Uterus (tissue), 4 donors: ENCODE results near the gene CDH22. TPM values are rescaled to one million over a fixed set of nuclear protein-coding genes. Genes with fewer than 3 reads are reported as not detected.

Experiments used
- DNase-seq, 2 donors: peaks; one replicate each; pipeline ENCODE4 v3.0.0-alpha.2; 2019 to 2020
- H3K27ac ChIP-seq, 2 donors: fragments of 200-600 bp; sonication (generic); 1 replicate in 1 of 2; 2 replicates in 1 of 2; pipeline ENCODE4 v1.5.1; 2016 to 2018
- H3K27me3 ChIP-seq, 2 donors: fragments of 200-600 bp; sonication (generic); one replicate each; pipeline ENCODE4 v1.5.1; 2018 to 2019; ENCODE audit warnings: control low read depth in 1 of 2
- H3K36me3 ChIP-seq, 2 donors: fragments of 200-600 bp; sonication (generic); one replicate each; pipeline ENCODE4 v1.5.1; 2019; ENCODE audit warnings: control low read depth in 1 of 2
- H3K4me1 ChIP-seq, 2 donors: fragments of 200-600 bp; sonication (generic); one replicate each; pipeline ENCODE4 v1.5.1; 2018 to 2019; ENCODE audit warnings: control low read depth in 1 of 2
- H3K4me3 ChIP-seq, 2 donors: fragments of 200-600 bp; sonication (generic); 1 replicate in 1 of 2; 2 replicates in 1 of 2; pipeline ENCODE4 v1.5.1; 2018 to 2019; ENCODE audit warnings: mild to moderate bottlenecking in 1 of 2
- H3K9me3 ChIP-seq, 2 donors: fragments of 200-600 bp; sonication (generic); one replicate each; pipeline ENCODE4 v1.5.1; 2019; ENCODE audit warnings: control low read depth in 1 of 2
- CTCF ChIP-seq, 4 experiments: fragments of 200-600 bp in 2 of 4; fragments of 450-650 bp in 2 of 4; sonication (generic) in 2 of 4; IDR thresholded peaks; one replicate each; pipeline ENCODE4 v1.5.1; 2016 to 2019; ENCODE audit warnings: antibody characterized with exemption in 4 of 4, mild to moderate bottlenecking in 2 of 4, moderate library complexity in 1 of 4
- POLR2A ChIP-seq, 2 donors: fragments of 450-650 bp; IDR thresholded peaks; one replicate each; pipeline ENCODE4 v1.6.1; 2016; ENCODE audit warnings: antibody characterized with exemption in 2 of 2, mild to moderate bottlenecking in 1 of 2, moderate library complexity in 1 of 2
- intact Hi-C: fragments of 100-400 bp; cut with DNase I; formaldehyde crosslinking; loops from one replicate; pipeline ENCODE4 v1.15.1; 2023; ENCODE audit warnings: low total_unique reads
- total RNA-seq, 4 donors: library from RNA; depleted of rRNA in 3 of 4; stranded (reverse); fragments of >200 nt in 3 of 4; gene quantifications; one replicate each; pipeline versions ENCODE4 v1.1.0 to v1.2.4, GENCODE V29; 2014 to 2023
- donor health status: DM: yes; HTN: yes; CAD: no.

The CDH22 gene
- total RNA-seq, 4 donors from 2014 or later, result 0.48 to 0.49 TPM; not detected in 2

DNA sequence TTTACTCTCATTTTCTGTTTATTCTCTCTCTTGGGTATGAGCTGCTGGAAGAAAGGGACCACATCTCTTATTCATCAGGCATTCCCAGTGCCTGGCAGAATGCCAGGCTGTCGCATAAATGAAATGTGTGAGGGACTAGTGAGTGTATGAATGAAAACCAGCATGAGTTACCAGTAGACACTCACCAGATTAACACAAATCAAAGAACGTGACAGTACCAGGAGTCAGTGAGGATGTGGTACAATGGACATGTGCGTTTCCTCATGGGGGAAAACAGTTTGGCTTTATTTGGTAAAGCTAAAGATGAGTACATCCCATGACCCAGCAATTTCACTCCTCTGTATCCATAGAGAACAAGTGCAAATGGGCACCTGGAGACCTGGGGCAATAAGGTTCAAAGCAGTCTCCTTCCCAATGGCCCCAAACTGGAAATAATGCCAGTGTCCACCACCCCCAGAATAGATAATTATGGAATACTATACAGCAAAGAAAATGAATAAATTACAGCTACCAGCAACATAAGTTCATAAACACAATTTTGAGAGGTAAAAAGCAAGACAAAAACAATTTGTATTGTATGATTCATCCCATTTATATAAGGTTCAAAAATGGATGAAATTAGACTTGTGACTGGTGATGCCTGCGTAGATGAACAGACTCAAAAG, 93.3 kb downstream of the CDH22 start:
- no peaks in the 10 kb centered on the region for H3K9me3 ChIP-seq
- TF ChIP-seq CTCF (IDR thresholded peaks at IDR 0.05) (no peak), POLR2A (IDR thresholded peaks at IDR 0.05) (no peak)
- no peaks in the 10 kb centered on the region for H3K36me3 ChIP-seq
- H3K4me3 ChIP-seq, result no peak overlapping the region
- intact Hi-C loops, result no loop called here
- no peaks in the 10 kb centered on the region for H3K4me1 ChIP-seq
- no peaks in the 10 kb centered on the region for H3K27me3 ChIP-seq
- DNase-seq, result no peak
- no peak overlapping the region for H3K27ac ChIP-seq

GRCh38 chr20:46213946-46214823, 94.1 kb downstream of the CDH22 start:
- H3K27ac ChIP-seq, result no peak overlapping the region
- no peak for TF ChIP-seq POLR2A (IDR thresholded peaks at IDR 0.05)
- no peak for TF ChIP-seq CTCF (IDR thresholded peaks at IDR 0.05)
- H3K4me1 ChIP-seq, result no peaks in the 10 kb centered on the region
- no peaks in the 10 kb centered on the region for H3K27me3 ChIP-seq
- H3K36me3 ChIP-seq, result no peaks in the 10 kb centered on the region
- no peak for DNase-seq
- intact Hi-C loops, result no loop called here
- H3K9me3 ChIP-seq, result no peaks in the 10 kb centered on the region
- H3K4me3 ChIP-seq, result no peak overlapping the region

DNA sequence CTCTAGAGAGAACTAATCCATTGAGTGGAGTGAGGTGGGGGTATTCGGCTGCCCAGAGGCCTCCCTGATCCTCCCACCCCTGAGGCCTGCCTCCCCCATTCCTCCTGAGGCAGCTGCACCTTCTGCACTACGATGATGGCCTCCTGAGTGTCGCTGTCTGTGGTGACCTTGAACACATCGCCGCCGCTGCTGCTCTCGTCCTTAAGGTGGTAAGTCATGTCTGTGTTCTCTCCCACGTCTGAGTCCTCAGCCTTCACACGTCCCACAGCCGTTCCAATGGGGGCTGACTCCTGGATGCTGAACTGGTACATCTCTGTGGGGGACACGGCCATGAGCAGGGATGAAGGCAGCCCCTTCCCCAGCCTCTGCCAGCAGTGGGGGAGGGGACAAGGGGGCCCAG, 95.4 kb downstream of the CDH22 start:
- intact Hi-C loops, result no loop called here
- no peaks in the 10 kb centered on the region for H3K27me3 ChIP-seq
- no peak for TF ChIP-seq POLR2A (IDR thresholded peaks at IDR 0.05)
- TF ChIP-seq CTCF (IDR thresholded peaks at IDR 0.05), result no peak
- DNase-seq, result no peak
- no peak overlapping the region for H3K4me3 ChIP-seq
- no peaks in the 10 kb centered on the region for H3K36me3 ChIP-seq
- no peak overlapping the region for H3K27ac ChIP-seq
- H3K4me1 ChIP-seq, result no peaks in the 10 kb centered on the region
- no peaks in the 10 kb centered on the region for H3K9me3 ChIP-seq

DNA sequence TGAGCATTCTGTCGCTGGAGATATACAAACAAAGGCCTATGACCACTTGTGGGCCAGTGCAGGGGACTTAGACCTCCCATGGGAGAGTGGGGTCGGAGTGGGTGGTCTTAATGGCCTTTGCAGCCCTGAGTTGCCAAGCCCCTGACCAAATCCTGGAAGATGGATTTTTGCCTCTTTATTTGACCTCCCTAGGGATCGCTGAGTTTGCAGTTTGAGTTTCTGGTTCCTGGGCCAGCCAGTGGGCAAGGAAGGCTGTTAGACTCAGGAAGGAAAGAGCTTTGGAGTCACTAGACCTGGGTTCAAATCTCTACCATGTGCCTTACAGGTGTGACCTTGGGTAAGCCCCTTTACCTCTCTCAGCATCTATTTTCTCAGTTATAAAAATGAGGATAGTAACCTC, 96.0 kb downstream of the CDH22 start:
- no peak for DNase-seq
- no peaks in the 10 kb centered on the region for H3K4me1 ChIP-seq
- no peak overlapping the region for H3K4me3 ChIP-seq
- H3K27me3 ChIP-seq, result no peaks in the 10 kb centered on the region
- H3K36me3 ChIP-seq, result no peaks in the 10 kb centered on the region
- intact Hi-C loops, result no loop called here
- H3K9me3 ChIP-seq, result no peaks in the 10 kb centered on the region
- TF ChIP-seq CTCF (IDR thresholded peaks at IDR 0.05), result no peak
- no peak for TF ChIP-seq POLR2A (IDR thresholded peaks at IDR 0.05)
- H3K27ac ChIP-seq, result no peak overlapping the region

- no peak overlapping the region for H3K4me3 ChIP-seq
- intact Hi-C loops, result no loop called here
- no peak for TF ChIP-seq CTCF (IDR thresholded peaks at IDR 0.05)
- no peak for TF ChIP-seq POLR2A (IDR thresholded peaks at IDR 0.05)
- H3K27ac ChIP-seq, result no peak overlapping the region
- no peaks in the 10 kb centered on the region for H3K9me3 ChIP-seq
- H3K36me3 ChIP-seq, result no peaks in the 10 kb centered on the region
- no peaks in the 10 kb centered on the region for H3K4me1 ChIP-seq
- H3K27me3 ChIP-seq, result no peaks in the 10 kb centered on the region
- DNase-seq, result no peak
Measured at GRCh38 chr20:46211331-46211722, 97.0 kb downstream of the CDH22 start.
